Measurements from ENCODE around the gene C1QL1.

Gene C1QL1

DNA sequence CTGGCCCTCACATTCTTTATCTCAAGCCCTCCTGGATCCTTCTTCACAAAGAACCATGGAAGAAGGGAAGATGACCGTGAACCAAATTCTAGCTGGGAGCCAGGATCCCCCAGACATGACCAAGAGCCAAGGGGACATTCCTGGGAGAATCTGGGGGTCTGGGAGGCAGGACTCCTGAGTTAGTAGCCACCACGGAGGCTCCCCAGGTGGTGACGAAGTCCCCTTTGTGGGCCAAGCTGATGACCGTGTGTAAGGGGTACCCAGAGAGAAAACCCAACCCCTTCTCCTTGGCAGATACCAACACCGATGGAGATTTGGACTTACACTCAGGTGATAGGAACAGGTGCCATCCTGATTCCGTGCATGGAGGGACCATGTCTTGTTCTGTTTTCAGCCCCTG lies 46.0 kb downstream of the C1QL1 start:
- H3K4me3 ChIP-seq (ENCODE audit: low read depth, low read length, poor library complexity, severe bottlenecking): no peak overlapping the region
- H3K36me3 ChIP-seq (ENCODE audit: insufficient read depth, low read length): peaks cover 16% of the 10 kb centered on the region
- no peak overlapping the region for H3K4me2 ChIP-seq (ENCODE audit: low read length)
- no peak overlapping the region for H3K9ac ChIP-seq (ENCODE audit: low read length)
- H3K79me2 ChIP-seq (ENCODE audit: insufficient read depth, low read length): no peaks in the 10 kb centered on the region
- H3K27ac ChIP-seq (ENCODE audit: low read depth, low read length, poor library complexity, severe bottlenecking): no peak overlapping the region
- no peaks in the 10 kb centered on the region for H3K9me2 ChIP-seq (ENCODE audit: low read depth, low read length)
- H3K27me3 ChIP-seq (ENCODE audit: insufficient read depth, low read length): no peaks in the 10 kb centered on the region
- H2AFZ ChIP-seq (ENCODE audit: low read length): no peak overlapping the region
- no peaks in the 10 kb centered on the region for H4K20me1 ChIP-seq (ENCODE audit: insufficient read depth, low read length)
- no peak for TF ChIP-seq EZH2 (IDR thresholded peaks at IDR 0.05; ENCODE audit: borderline replicate concordance, low read length)
- TF ChIP-seq, protein P1, sequence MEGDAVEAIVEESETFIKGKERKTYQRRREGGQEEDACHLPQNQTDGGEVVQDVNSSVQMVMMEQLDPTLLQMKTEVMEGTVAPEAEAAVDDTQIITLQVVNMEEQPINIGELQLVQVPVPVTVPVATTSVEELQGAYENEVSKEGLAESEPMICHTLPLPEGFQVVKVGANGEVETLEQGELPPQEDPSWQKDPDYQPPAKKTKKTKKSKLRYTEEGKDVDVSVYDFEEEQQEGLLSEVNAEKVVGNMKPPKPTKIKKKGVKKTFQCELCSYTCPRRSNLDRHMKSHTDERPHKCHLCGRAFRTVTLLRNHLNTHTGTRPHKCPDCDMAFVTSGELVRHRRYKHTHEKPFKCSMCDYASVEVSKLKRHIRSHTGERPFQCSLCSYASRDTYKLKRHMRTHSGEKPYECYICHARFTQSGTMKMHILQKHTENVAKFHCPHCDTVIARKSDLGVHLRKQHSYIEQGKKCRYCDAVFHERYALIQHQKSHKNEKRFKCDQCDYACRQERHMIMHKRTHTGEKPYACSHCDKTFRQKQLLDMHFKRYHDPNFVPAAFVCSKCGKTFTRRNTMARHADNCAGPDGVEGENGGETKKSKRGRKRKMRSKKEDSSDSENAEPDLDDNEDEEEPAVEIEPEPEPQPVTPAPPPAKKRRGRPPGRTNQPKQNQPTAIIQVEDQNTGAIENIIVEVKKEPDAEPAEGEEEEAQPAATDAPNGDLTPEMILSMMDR (IDR thresholded peaks at IDR 0.05; ENCODE audit: low read length): no peak
- peaks cover 14% of the 10 kb centered on the region for H3K4me1 ChIP-seq (ENCODE audit: insufficient read depth, low read length, severe bottlenecking)
- H3F3A ChIP-seq (ENCODE audit: insufficient read depth, low read length): no peaks in the 10 kb centered on the region
- H3K9me3 ChIP-seq (ENCODE audit: low read length): no peaks in the 10 kb centered on the region

DNA sequence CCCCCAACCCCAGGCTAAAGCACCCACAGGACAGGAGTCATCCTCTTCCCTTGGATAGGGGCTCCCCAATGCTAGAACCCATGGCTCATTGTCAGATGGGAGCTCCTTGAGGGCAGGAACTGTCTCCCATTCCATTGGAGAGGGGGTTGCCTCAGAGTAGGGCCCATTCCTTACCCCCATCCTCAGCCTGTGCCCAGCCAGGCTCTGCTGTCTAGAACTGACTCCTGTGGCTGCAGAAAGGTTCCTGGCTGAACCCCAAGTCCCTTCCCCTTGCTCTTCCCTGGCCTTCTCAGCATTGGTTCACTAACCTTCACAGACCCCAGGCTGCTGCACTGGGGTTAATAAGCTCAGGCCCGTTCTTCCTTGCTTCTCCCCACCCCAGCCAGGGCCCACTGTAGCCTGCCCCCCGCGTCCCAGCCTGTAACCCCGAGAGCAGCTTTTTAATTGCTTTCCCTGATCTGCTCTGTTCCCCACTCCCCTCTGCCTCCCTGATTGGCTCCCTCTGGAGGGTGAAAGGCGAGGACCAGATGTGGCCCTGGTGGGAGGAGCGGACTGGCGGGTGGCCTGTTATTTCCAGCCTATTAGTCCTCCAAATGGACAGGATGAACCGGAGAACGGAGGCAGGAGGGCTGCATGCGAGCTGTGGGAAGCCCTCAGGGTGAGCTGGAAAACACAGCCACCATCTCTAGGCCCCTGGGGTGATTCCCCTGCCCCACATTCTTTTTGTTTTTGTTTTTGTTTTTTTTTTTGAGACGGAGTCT lies 46.8 kb downstream of the C1QL1 start:
- H3K9ac ChIP-seq (ENCODE audit: low read length): no peak overlapping the region
- no peak overlapping the region for H2AFZ ChIP-seq (ENCODE audit: low read length)
- no peaks in the 10 kb centered on the region for H4K20me1 ChIP-seq (ENCODE audit: insufficient read depth, low read length)

DNA sequence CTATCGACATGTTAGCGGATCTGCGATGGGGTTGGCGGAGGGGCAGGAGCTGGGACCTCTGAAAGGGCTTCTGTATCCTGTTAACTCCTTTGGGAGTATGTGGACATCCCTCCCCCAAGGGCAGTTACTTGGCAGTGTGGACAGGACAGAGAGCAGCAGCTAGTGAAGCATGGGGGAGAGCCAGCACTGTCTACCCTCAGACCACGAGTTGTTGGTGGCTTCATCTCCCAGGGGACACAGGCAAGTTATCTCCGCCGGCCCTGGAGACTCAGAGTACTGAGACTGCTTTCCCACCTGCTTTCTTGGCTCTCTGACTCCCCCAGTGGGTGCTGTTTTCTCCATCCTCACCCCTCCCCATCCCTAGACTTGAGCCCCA lies 47.5 kb downstream of the C1QL1 start:
- Histone ChIP-seq H2AFZ (ENCODE audit: low read length) (no peak overlapping the region), H4K20me1 (ENCODE audit: insufficient read depth, low read length) (no peaks in the 10 kb centered on the region), H3K36me3 (ENCODE audit: insufficient read depth, low read length) (peaks cover under 1% of the 10 kb centered on the region; the same call in 1 of the 2 replicates), H3K4me3 (ENCODE audit: low read depth, low read length, poor library complexity, severe bottlenecking) (no peak overlapping the region), H3K9ac (ENCODE audit: low read length) (no peak overlapping the region; the same call in 1 of the 2 replicates), H3K9me3 (ENCODE audit: low read length) (no peaks in the 10 kb centered on the region), H3K27me3 (ENCODE audit: insufficient read depth, low read length) (no peaks in the 10 kb centered on the region), H3K4me2 (ENCODE audit: low read length) (peak overlapping the region; percentile 25; the same call in 1 of the 2 replicates), H3K4me1 (ENCODE audit: insufficient read depth, low read length, severe bottlenecking) (peaks cover 14% of the 10 kb centered on the region), H3K9me2 (ENCODE audit: low read depth, low read length) (no peaks in the 10 kb centered on the region), H3K79me2 (ENCODE audit: insufficient read depth, low read length) (no peaks in the 10 kb centered on the region), H3K27ac (ENCODE audit: low read depth, low read length, poor library complexity, severe bottlenecking) (no peak overlapping the region), H3F3A (ENCODE audit: insufficient read depth, low read length) (no peaks in the 10 kb centered on the region)
- TF ChIP-seq EZH2 (IDR thresholded peaks at IDR 0.05; ENCODE audit: borderline replicate concordance, low read length): no peak
- TF ChIP-seq, protein P1 (IDR thresholded peaks at IDR 0.05; ENCODE audit: low read length): no peak

More for the DNA sequence above, 46.8 kb downstream of the C1QL1 start:
- no peak for TF ChIP-seq EZH2 (IDR thresholded peaks at IDR 0.05; ENCODE audit: borderline replicate concordance, low read length)
- TF ChIP-seq, protein P1 (IDR thresholded peaks at IDR 0.05; ENCODE audit: low read length): no peak
- Histone ChIP-seq H3K4me1 (ENCODE audit: insufficient read depth, low read length, severe bottlenecking) (peaks cover 14% of the 10 kb centered on the region), H3K4me2 (ENCODE audit: low read length) (no peak overlapping the region), H3K79me2 (ENCODE audit: insufficient read depth, low read length) (no peaks in the 10 kb centered on the region), H3K27ac (ENCODE audit: low read depth, low read length, poor library complexity, severe bottlenecking) (no peak overlapping the region), H3K4me3 (ENCODE audit: low read depth, low read length, poor library complexity, severe bottlenecking) (no peak overlapping the region), H3K9me2 (ENCODE audit: low read depth, low read length) (no peaks in the 10 kb centered on the region), H3K9me3 (ENCODE audit: low read length) (no peaks in the 10 kb centered on the region), H3F3A (ENCODE audit: insufficient read depth, low read length) (no peaks in the 10 kb centered on the region), H3K27me3 (ENCODE audit: insufficient read depth, low read length) (no peaks in the 10 kb centered on the region), H3K36me3 (ENCODE audit: insufficient read depth, low read length) (peaks cover 8% of the 10 kb centered on the region)

All from OCI-LY1 (cell line).